ENCODE measurements around the gene ADAMTS3.

GRCh38 chr4:72305620-72306019 is 263.4 kb downstream of the ADAMTS3 start:
- no peak for TF ChIP-seq GLIS3 (CRISPR knock-in tag; IDR thresholded peaks at IDR 0.05)
- TF ChIP-seq ZFP3 (CRISPR knock-in tag; IDR thresholded peaks at IDR 0.05) = no peak
- TF ChIP-seq BACH2 (CRISPR knock-in tag; IDR thresholded peaks at IDR 0.05; ENCODE audit: borderline replicate concordance) = no peak
- TF ChIP-seq ZFP30 (CRISPR knock-in tag; IDR thresholded peaks at IDR 0.05) = no peak
- no peak for TF ChIP-seq PATZ1 (CRISPR knock-in tag; IDR thresholded peaks at IDR 0.05; ENCODE audit: borderline replicate concordance)

Data from SK-N-SH treated with all-trans-retinoic acid at 6 μM for 48 hours (cell line).